Left lung (tissue), 10 donors: ENCODE data around the gene HDLBP. TPM values are rescaled to one million over a fixed set of nuclear protein-coding genes. Genes with fewer than 3 reads are reported as not detected.

ENCODE experiments used
- ATAC-seq: fragments of 200-7000 bp; cut with Tn5 transposase; one replicate; pipeline ENCODE4 v1.9.1; 2020; ENCODE audit warnings: moderate library complexity
- DNase-seq, 4 donors: peaks; one replicate each; pipeline ENCODE4 v3.0.0-alpha.2; 2013 to 2020
- H3K27ac ChIP-seq, 2 donors: fragments of 200-600 bp; sonication (generic) in 1 of 2; one replicate each; pipeline versions ENCODE4 v1.5.0 to v1.8.0; 2020 to 2021
- H3K27me3 ChIP-seq, 2 donors: fragments of 200-600 bp; sonication (generic) in 1 of 2; one replicate each; pipeline versions ENCODE4 v1.5.0 to v1.8.0; 2020 to 2021
- H3K36me3 ChIP-seq, 2 donors: fragments of 200-600 bp; sonication (generic) in 1 of 2; one replicate each; pipeline versions ENCODE4 v1.5.0 to v1.8.0; 2020 to 2021
- H3K4me1 ChIP-seq, 2 donors: fragments of 200-600 bp; one replicate each; pipeline ENCODE4 v1.8.0; 2021
- H3K4me3 ChIP-seq, 2 donors: fragments of 200-600 bp; sonication (generic) in 1 of 2; one replicate each; pipeline versions ENCODE4 v1.5.0 to v1.8.0; 2020 to 2021; ENCODE audit warnings: mild to moderate bottlenecking in 1 of 2
- H3K9me3 ChIP-seq, 2 donors: fragments of 200-600 bp; sonication (generic) in 1 of 2; one replicate each; pipeline versions ENCODE4 v1.5.0 to v1.8.0; 2020 to 2021
- intact Hi-C, 2 donors: fragments of 100-400 bp; cut with DNase I; formaldehyde crosslinking; loops; one replicate each; pipeline versions ENCODE4 v1.11.2 to v1.14.2; 2022
- polyA plus RNA-seq, 6 donors: library from polyadenylated mRNA; unstranded; fragments of 120-200 nt; gene quantifications; one replicate each; pipeline ENCODE4 v1.2.1, GENCODE V29; 2013; ENCODE audit not compliant: insufficient read length in 6 of 6
- total RNA-seq, 2 donors: library from RNA; stranded (reverse); fragmentation: NEBNext Ultra II Directional; extraction: Animal tissue kit (Norgen Biotek cat#: 25700); gene quantifications; one replicate each; pipeline ENCODE4 v1.2.1, GENCODE V29; 2021
- TF ChIP-seq, protein P1 (sequence below), 2 donors: fragments of 200-600 bp; sonication (generic) in 1 of 2; IDR thresholded peaks; one replicate each; pipeline versions ENCODE4 v1.5.0 to v1.8.0; 2021; ENCODE audit warnings: antibody characterized with exemption in 2 of 2
- donor health status: DM: no; HTN: yes; CAD: no.
- donor health status: DM: no; HTN: no; CAD: no.

Gene HDLBP
- total and polyA plus RNA-seq, 8 donors = 369 to 567 (median 401) TPM

DNA sequence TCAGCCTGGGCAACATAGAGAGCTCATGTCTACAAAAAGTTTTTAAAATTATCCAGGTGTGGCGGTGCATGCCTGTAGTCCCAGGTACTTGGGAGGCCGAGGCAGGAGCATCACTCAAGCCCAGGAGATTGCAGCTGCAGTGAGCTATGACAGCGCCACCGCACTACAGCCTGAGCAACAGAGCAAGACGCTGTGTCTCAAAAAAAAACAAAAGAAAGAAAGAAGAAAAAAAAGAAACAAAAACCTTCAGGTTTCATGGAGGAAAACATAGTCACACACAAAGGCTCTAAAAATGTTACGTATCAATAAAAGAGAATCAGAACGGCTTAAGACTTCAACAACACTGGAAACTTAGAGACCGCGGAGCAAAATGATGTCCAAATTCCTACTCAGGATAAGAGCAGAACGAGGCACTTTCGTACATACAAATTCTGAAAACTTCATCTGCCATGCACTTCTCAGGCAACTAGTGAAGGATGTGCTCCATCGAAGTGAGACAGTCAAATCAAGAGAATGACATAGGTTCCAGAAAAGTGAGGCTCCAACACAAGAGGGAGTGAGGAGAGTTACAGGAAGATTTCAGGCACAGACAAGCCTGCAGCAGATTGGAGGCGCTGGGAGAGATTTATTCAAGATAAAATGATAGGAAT lies 4.4 kb downstream of the HDLBP start:
- intact Hi-C loops = no loop called here
- Histone ChIP-seq H3K4me3 (no peak overlapping the region), H3K27me3 (no peaks in the 10 kb centered on the region), H3K9me3 (no peaks in the 10 kb centered on the region), H3K27ac (no peak overlapping the region), H3K4me1 (peaks cover 5 to 62% of the 10 kb centered on the region in 2 donors), H3K36me3 (no peaks in the 10 kb centered on the region)
- DNase-seq (no peak), ATAC-seq (no peak)
- TF ChIP-seq, protein P1, sequence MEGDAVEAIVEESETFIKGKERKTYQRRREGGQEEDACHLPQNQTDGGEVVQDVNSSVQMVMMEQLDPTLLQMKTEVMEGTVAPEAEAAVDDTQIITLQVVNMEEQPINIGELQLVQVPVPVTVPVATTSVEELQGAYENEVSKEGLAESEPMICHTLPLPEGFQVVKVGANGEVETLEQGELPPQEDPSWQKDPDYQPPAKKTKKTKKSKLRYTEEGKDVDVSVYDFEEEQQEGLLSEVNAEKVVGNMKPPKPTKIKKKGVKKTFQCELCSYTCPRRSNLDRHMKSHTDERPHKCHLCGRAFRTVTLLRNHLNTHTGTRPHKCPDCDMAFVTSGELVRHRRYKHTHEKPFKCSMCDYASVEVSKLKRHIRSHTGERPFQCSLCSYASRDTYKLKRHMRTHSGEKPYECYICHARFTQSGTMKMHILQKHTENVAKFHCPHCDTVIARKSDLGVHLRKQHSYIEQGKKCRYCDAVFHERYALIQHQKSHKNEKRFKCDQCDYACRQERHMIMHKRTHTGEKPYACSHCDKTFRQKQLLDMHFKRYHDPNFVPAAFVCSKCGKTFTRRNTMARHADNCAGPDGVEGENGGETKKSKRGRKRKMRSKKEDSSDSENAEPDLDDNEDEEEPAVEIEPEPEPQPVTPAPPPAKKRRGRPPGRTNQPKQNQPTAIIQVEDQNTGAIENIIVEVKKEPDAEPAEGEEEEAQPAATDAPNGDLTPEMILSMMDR (IDR thresholded peaks at IDR 0.05) = no peak

DNA sequence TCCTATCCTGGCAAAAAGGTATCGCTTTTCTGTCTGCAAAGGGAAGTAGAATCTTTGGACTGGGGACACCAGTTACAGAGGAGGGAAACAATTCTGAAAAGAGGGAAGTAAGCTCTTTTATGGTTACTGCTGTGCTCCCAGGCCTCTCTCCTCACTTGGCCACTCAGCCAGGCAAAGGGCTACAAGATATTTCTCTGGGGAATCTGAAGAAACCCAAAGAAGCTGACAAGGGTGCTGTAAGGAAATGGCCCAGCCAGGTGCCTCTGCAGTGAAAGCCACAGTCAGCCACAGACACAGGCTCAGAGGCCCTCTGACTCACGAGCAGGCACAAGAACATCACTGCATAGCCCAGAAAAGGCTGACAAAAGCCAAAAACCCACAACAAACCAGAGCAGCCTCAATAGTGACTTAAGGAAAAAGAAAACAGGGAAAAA lies 5.8 kb downstream of the HDLBP start:
- intact Hi-C loops = no loop called here
- H3K36me3 ChIP-seq = no peaks in the 10 kb centered on the region
- TF ChIP-seq, protein P1 (IDR thresholded peaks at IDR 0.05) = no peak
- peak overlapping the region; percentile 5 to 57 for H3K27ac ChIP-seq
- no peak overlapping the region for H3K4me3 ChIP-seq
- DNase-seq = no peak
- H3K27me3 ChIP-seq = no peaks in the 10 kb centered on the region
- ATAC-seq = peak; percentile 12
- no peaks in the 10 kb centered on the region for H3K9me3 ChIP-seq
- H3K4me1 ChIP-seq = peaks cover 5 to 62% of the 10 kb centered on the region in 2 donors

GRCh38 chr2:241308832-241309500 lies 6.5 kb downstream of the HDLBP start:
- Histone ChIP-seq H3K9me3 (no peaks in the 10 kb centered on the region), H3K4me1 (peaks cover 2 to 57% of the 10 kb centered on the region in 2 donors), H3K36me3 (no peaks in the 10 kb centered on the region), H3K4me3 (no peak overlapping the region), H3K27me3 (no peaks in the 10 kb centered on the region), H3K27ac (peak overlapping the region; percentile 5 to 57)
- intact Hi-C loops = no loop called here
- TF ChIP-seq, protein P1 (IDR thresholded peaks at IDR 0.05) = no peak
- ATAC-seq (no peak), DNase-seq (no peak)

- intact Hi-C loops = no loop called here
- no peak for DNase-seq
- Histone ChIP-seq H3K27me3 (no peaks in the 10 kb centered on the region), H3K36me3 (no peaks in the 10 kb centered on the region), H3K4me3 (no peak overlapping the region), H3K9me3 (no peaks in the 10 kb centered on the region), H3K4me1 (peaks cover 7 to 52% of the 10 kb centered on the region in 2 donors), H3K27ac (no peak overlapping the region)
- ATAC-seq = no peak
- TF ChIP-seq, protein P1 (IDR thresholded peaks at IDR 0.05) = no peak
Observed at GRCh38 chr2:241308267-241308666, 7.2 kb downstream of the HDLBP start.

GRCh38 chr2:241307055-241307454 lies 8.4 kb downstream of the HDLBP start:
- Histone ChIP-seq H3K27ac (no peak overlapping the region), H3K4me1 (peaks cover 11 to 51% of the 10 kb centered on the region in 2 donors), H3K9me3 (no peaks in the 10 kb centered on the region), H3K36me3 (no peaks in the 10 kb centered on the region), H3K27me3 (no peaks in the 10 kb centered on the region), H3K4me3 (no peak overlapping the region)
- DNase-seq (no peak), ATAC-seq (peak; percentile 39)
- TF ChIP-seq, protein P1 (IDR thresholded peaks at IDR 0.05) = no peak
- intact Hi-C loops = no loop called here
